ENCODE measurements around the gene MED7. TPM values are rescaled to one million over a fixed set of nuclear protein-coding genes. Genes with fewer than 3 reads are reported as not detected.
A peak's percentile ranks its signal among the peaks of the same experiment; 100 is the strongest.

The MED7 gene
- total and polyA plus RNA-seq, 4 experiments from 2014 or later = 13.6 to 20.3 (median 17.7) TPM

DNA sequence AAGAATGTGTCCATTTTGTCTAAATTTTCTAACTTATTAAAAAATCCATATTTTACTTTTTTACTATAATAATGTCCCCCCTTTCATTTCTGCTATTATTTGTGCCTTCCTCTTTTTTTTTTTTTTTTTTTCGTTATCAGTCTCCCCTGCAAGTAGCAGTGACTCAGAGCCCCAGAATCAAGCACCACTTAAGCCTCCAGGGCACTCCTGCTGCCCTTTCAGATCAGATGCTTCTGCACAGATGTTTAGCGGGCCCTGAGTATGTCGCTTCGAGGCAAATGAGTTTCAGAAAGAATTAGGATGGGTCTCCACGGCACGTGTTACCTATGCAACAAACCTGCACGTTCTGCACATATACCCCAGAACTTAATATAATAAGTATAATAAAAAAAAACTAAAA, 11.7 kb downstream of the MED7 start:
- Mint-ChIP-seq H3K27me3 (no peaks in the 10 kb centered on the region), H3K36me3 (peaks cover 0 to 4% of the 10 kb centered on the region in 2 donors), H3K4me1 (peaks cover 6 to 21% (median 9%) of the 10 kb centered on the region in 4 donors), H3K9me3 (no peaks in the 10 kb centered on the region), H3K27ac (no peak overlapping the region), H3K4me3 (no peak overlapping the region)
- H3K27me3 ChIP-seq (ENCODE audit: insufficient read depth, low read length) = no peaks in the 10 kb centered on the region
- CTCF ChIA-PET (ENCODE audit: partially characterized antibody) = interaction anchor here (0.7 to 2.9 kb wide), 9 partner anchors 11 to 1514 kb away, joined by 3 to 17 read pairs (median 4); partner anchors contain the start of genes HAVCR1 and MED7
- H3K27ac ChIP-seq (ENCODE audit: low read depth, low read length) = no peak overlapping the region
- no peak overlapping the region for H3K4me3 ChIP-seq (ENCODE audit: low read length in 2 of 2)
- H3K9me3 ChIP-seq (ENCODE audit: control insufficient read depth in 1 of 2, low read length in 2 of 2) = no peaks in the 10 kb centered on the region
- H3K36me3 ChIP-seq (ENCODE audit: insufficient read depth, low read length) = no peaks in the 10 kb centered on the region
- no peak for DNase-seq
- POLR2A ChIA-PET (ENCODE audit: partially characterized antibody) = interaction anchor here (0.6 to 0.7 kb wide), 2 partner anchors 561 to 1673 kb away, joined by 3 to 4 read pairs; no protein-coding TSS in a partner anchor
- no peaks in the 10 kb centered on the region for H3K4me1 ChIP-seq (ENCODE audit: insufficient read depth, low read length)
- intact Hi-C loops (cut with micrococcal nuclease) = loop anchor here (5.0 to 10.0 kb wide), 2 partner anchors 196 to 1429 kb away; no protein-coding TSS in a partner anchor

DNA sequence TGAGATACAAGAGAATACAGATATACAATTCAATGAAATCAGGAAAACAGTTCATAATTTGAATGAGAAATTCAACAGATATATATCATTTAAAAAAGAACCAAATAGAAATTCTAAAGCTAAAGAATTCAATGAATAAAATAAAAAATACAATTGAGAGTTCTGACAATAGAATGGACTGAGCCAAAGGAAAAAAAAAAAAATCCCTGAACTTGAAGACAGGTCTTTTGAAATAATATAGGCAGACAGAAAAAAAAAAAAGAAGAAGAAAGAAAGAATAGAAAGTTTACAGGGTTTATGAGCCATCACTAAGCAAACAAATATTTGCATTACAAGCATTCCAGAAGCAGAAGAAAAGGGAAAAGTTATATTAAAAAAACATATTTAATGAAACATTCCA, 21.0 kb downstream of the MED7 start:
- no peak for DNase-seq
- intact Hi-C loops (cut with micrococcal nuclease) = no loop called here
- H3K36me3 ChIP-seq (ENCODE audit: insufficient read depth, low read length) = no peaks in the 10 kb centered on the region
- H3K27me3 ChIP-seq (ENCODE audit: insufficient read depth, low read length) = no peaks in the 10 kb centered on the region
- H3K4me1 Mint-ChIP-seq = peaks cover under 1 to 5% (median 1%) of the 10 kb centered on the region in 4 donors
- ChIA-PET POLR2A (ENCODE audit: partially characterized antibody) (no interaction called here), CTCF (ENCODE audit: partially characterized antibody) (interaction anchor here (0.9 kb wide), 1 partner anchor 208 kb away, joined by 3 read pairs; no protein-coding TSS in a partner anchor)
- H3K27me3 Mint-ChIP-seq = no peaks in the 10 kb centered on the region
- no peaks in the 10 kb centered on the region for H3K4me1 ChIP-seq (ENCODE audit: insufficient read depth, low read length)
- no peak overlapping the region for H3K4me3 ChIP-seq (ENCODE audit: low read length in 2 of 2)
- no peak overlapping the region for H3K27ac ChIP-seq (ENCODE audit: low read depth, low read length)
- peaks cover 5 to 14% of the 10 kb centered on the region in 2 donors for H3K36me3 Mint-ChIP-seq
- no peaks in the 10 kb centered on the region for H3K9me3 ChIP-seq (ENCODE audit: control insufficient read depth in 1 of 2, low read length in 2 of 2)
- H3K4me3 Mint-ChIP-seq = no peak overlapping the region
- no peak overlapping the region for H3K27ac Mint-ChIP-seq
- peaks cover 0 to 28% (median 17%) of the 10 kb centered on the region in 8 donors for H3K9me3 Mint-ChIP-seq

DNA sequence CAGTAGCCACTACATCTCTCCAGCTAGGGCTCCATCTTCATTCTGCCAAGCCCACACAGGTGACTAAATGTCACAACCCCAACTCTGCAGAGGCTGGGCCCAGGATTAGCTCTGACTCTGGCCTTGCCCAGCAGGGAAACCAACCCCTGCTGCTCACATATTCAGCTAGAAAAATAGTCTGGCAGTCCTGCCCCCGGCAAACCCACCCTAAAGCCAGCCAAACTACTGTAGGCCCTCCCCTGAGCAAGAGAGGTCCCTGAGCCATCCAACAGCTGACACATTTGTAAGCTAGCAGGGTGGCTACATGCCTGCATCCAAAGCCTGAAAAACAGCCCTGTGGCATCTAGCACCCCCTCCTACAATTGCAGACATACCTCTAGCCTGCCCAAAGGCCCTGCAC, 22.6 kb downstream of the MED7 start:
- no peaks in the 10 kb centered on the region for H3K4me1 ChIP-seq (ENCODE audit: insufficient read depth, low read length)
- ChIA-PET CTCF (ENCODE audit: partially characterized antibody) (no interaction called here), POLR2A (ENCODE audit: partially characterized antibody) (no interaction called here)
- no peaks in the 10 kb centered on the region for H3K36me3 ChIP-seq (ENCODE audit: insufficient read depth, low read length)
- peaks cover 0 to 28% (median 17%) of the 10 kb centered on the region in 8 donors for H3K9me3 Mint-ChIP-seq
- intact Hi-C loops (cut with micrococcal nuclease) = no loop called here
- no peak overlapping the region for H3K27ac ChIP-seq (ENCODE audit: low read depth, low read length)
- H3K27ac Mint-ChIP-seq = no peak overlapping the region
- no peak for DNase-seq
- H3K4me3 Mint-ChIP-seq = no peak overlapping the region
- H3K9me3 ChIP-seq (ENCODE audit: control insufficient read depth in 1 of 2, low read length in 2 of 2) = no peaks in the 10 kb centered on the region
- no peak overlapping the region for H3K4me3 ChIP-seq (ENCODE audit: low read length in 2 of 2)
- H3K27me3 ChIP-seq (ENCODE audit: insufficient read depth, low read length) = no peaks in the 10 kb centered on the region
- peaks cover 5 to 14% of the 10 kb centered on the region in 2 donors for H3K36me3 Mint-ChIP-seq
- H3K27me3 Mint-ChIP-seq = no peaks in the 10 kb centered on the region
- peaks cover 4 to 10% (median 6%) of the 10 kb centered on the region in 4 donors for H3K4me1 Mint-ChIP-seq

DNA sequence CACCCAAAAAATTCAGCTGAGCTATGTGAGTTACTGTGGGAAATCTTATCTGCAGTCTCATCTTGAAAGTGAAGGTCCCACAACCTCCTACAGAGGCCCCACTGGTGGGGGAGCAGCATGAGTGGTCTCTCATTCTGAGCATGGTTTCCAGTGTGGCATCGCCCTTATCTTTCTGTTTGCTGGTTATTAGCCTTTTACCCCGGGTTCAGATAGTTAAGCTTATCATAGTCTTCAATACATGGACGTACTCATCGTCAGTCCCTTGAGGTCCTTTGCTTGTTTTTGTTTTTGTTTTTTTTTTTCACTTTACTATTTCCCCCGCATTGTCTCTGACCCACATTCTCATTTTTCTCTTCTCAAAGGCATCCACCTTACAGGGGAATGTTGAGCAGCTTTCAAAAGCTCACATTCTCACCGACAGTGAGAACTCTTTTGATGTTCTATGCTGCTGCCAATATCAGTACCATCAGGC, 26.1 kb downstream of the MED7 start:
- Mint-ChIP-seq H3K36me3 (peaks cover 4% of the 10 kb centered on the region in 2 donors), H3K27ac (peak overlapping the region in 4 of 7 donors; percentile 29 to 70 (median 64)), H3K9me3 (peaks cover 0 to 9% (median 5%) of the 10 kb centered on the region in 8 donors), H3K4me1 (peaks cover 6 to 10% (median 7%) of the 10 kb centered on the region in 4 donors), H3K27me3 (no peaks in the 10 kb centered on the region), H3K4me3 (peak overlapping the region in 1 of 8 donors; percentile 40)
- Histone ChIP-seq H3K27me3 (ENCODE audit: insufficient read depth, low read length) (no peaks in the 10 kb centered on the region), H3K4me1 (ENCODE audit: insufficient read depth, low read length) (no peaks in the 10 kb centered on the region), H3K4me3 (ENCODE audit: low read length in 2 of 2) (no peak overlapping the region), H3K27ac (ENCODE audit: low read depth, low read length) (no peak overlapping the region), H3K9me3 (ENCODE audit: control insufficient read depth in 1 of 2, low read length in 2 of 2) (no peaks in the 10 kb centered on the region), H3K36me3 (ENCODE audit: insufficient read depth, low read length) (no peaks in the 10 kb centered on the region)
- DNase-seq = no peak
- ChIA-PET POLR2A (ENCODE audit: partially characterized antibody) (interaction anchor here (1.4 kb wide), 1 partner anchor 26 kb away, joined by 4 read pairs; the partner anchor contains the start of gene MED7), CTCF (ENCODE audit: partially characterized antibody) (interaction anchor here (1.0 to 2.0 kb wide), 2 partner anchors 9 to 15 kb away, joined by 3 to 6 read pairs; no protein-coding TSS in a partner anchor)
- intact Hi-C loops (cut with micrococcal nuclease) = no loop called here

DNA sequence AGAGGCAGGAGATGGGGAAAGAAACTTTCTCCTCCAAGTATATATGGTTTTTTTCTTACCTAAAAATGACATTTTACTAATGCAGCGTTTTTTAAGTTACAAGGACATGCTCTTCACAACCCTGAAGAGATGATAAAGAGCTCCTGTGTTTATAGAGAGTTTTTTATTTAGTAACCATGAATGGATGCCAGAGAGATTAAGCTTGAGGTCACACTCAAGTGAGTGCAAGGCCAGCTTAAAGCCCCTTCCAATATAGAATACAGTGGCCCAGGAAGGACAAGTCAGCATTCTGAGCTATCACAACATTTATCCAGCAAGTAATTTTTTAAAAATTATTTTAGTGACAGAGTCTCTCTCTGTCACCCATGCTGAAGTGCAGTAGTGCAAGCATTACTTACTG, 27.2 kb downstream of the MED7 start:
- H3K27ac Mint-ChIP-seq = peak overlapping the region in 1 of 7 donors; percentile 46
- intact Hi-C loops (cut with micrococcal nuclease) = no loop called here

DNA sequence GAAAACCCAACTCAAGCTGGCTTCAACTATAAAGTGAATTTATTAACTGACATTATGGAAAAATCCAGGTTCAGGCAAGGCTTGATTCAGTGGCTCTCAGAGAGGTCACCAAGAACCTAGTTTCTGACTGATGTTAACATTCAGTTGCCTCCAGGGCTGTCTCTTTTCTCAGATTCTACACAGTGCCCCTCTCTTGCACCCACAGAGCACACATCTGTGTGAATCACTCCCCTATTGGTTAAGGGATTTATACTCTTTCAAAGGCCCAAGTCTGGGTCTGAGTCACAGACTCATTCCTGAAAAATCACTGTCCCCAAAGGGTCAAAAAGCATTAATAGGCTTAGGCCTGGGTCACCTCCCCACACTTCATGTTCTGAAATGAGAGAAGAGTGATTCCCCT, 27.7 kb downstream of the MED7 start:
- no peaks in the 10 kb centered on the region for H3K27me3 Mint-ChIP-seq
- intact Hi-C loops (cut with micrococcal nuclease) = no loop called here
- no peak for DNase-seq
- no peaks in the 10 kb centered on the region for H3K9me3 Mint-ChIP-seq
- Histone ChIP-seq H3K4me3 (ENCODE audit: low read length in 2 of 2) (no peak overlapping the region), H3K4me1 (ENCODE audit: insufficient read depth, low read length) (peaks cover under 1% of the 10 kb centered on the region), H3K27ac (ENCODE audit: low read depth, low read length) (no peak overlapping the region), H3K36me3 (ENCODE audit: insufficient read depth, low read length) (no peaks in the 10 kb centered on the region), H3K27me3 (ENCODE audit: insufficient read depth, low read length) (no peaks in the 10 kb centered on the region), H3K9me3 (ENCODE audit: control insufficient read depth in 1 of 2, low read length in 2 of 2) (no peaks in the 10 kb centered on the region)
- H3K4me3 Mint-ChIP-seq = no peak overlapping the region
- H3K4me1 Mint-ChIP-seq = peaks cover 8 to 17% (median 13%) of the 10 kb centered on the region in 4 donors
- H3K27ac Mint-ChIP-seq = peak overlapping the region in 1 of 7 donors; percentile 46
- H3K36me3 Mint-ChIP-seq = no peaks in the 10 kb centered on the region
- ChIA-PET CTCF (ENCODE audit: partially characterized antibody) (interaction anchor here (2.0 kb wide), 1 partner anchor 17 kb away, joined by 6 read pairs; no protein-coding TSS in a partner anchor), POLR2A (ENCODE audit: partially characterized antibody) (interaction anchor here (1.4 kb wide), 1 partner anchor 27 kb away, joined by 4 read pairs; the partner anchor contains the start of gene MED7)

More for the DNA sequence above, 27.2 kb downstream of the MED7 start:
- Mint-ChIP-seq H3K36me3 (no peaks in the 10 kb centered on the region), H3K9me3 (no peaks in the 10 kb centered on the region), H3K4me3 (no peak overlapping the region), H3K27me3 (no peaks in the 10 kb centered on the region), H3K4me1 (peaks cover 8 to 14% (median 10%) of the 10 kb centered on the region in 4 donors)
- Histone ChIP-seq H3K36me3 (ENCODE audit: insufficient read depth, low read length) (no peaks in the 10 kb centered on the region), H3K4me1 (ENCODE audit: insufficient read depth, low read length) (no peaks in the 10 kb centered on the region), H3K27ac (ENCODE audit: low read depth, low read length) (no peak overlapping the region), H3K9me3 (ENCODE audit: control insufficient read depth in 1 of 2, low read length in 2 of 2) (no peaks in the 10 kb centered on the region), H3K4me3 (ENCODE audit: low read length in 2 of 2) (no peak overlapping the region), H3K27me3 (ENCODE audit: insufficient read depth, low read length) (no peaks in the 10 kb centered on the region)
- DNase-seq = no peak
- POLR2A ChIA-PET (ENCODE audit: partially characterized antibody) = interaction anchor here (1.4 kb wide), 1 partner anchor 27 kb away, joined by 4 read pairs; the partner anchor contains the start of gene MED7
- CTCF ChIA-PET (ENCODE audit: partially characterized antibody) = interaction anchor here (1.0 to 2.0 kb wide), 2 partner anchors 8 to 16 kb away, joined by 3 to 6 read pairs; no protein-coding TSS in a partner anchor

DNA sequence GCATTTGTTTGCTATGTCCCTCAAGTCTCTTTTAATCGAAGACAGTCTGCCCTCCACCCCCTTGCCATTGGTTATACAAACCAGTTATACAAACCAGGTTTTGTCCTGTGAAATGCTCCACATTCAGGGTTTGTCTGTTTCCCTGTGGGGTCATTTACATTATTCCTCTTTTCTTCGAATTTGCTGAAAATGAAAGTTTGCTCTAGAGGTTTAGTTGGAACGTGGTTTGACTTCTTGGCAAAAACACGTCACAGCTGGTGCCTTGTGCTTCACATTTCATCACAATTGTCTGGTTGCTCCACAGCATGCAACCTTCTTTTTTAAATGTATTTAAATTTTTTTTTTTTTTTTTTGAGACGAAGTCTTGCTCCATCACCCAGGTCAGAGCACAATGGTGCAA, 29.7 kb downstream of the MED7 start:
- intact Hi-C loops (cut with micrococcal nuclease) = no loop called here
- Mint-ChIP-seq H3K4me3 (no peak overlapping the region), H3K27ac (no peak overlapping the region), H3K4me1 (peaks cover 23 to 36% (median 29%) of the 10 kb centered on the region in 4 donors), H3K36me3 (no peaks in the 10 kb centered on the region), H3K9me3 (no peaks in the 10 kb centered on the region), H3K27me3 (no peaks in the 10 kb centered on the region)
- no peak overlapping the region for H3K27ac ChIP-seq (ENCODE audit: low read depth, low read length)
- no peaks in the 10 kb centered on the region for H3K27me3 ChIP-seq (ENCODE audit: insufficient read depth, low read length)
- no peak overlapping the region for H3K4me3 ChIP-seq (ENCODE audit: low read length in 2 of 2)
- H3K36me3 ChIP-seq (ENCODE audit: insufficient read depth, low read length) = no peaks in the 10 kb centered on the region
- POLR2A ChIA-PET (ENCODE audit: partially characterized antibody) = no interaction called here
- DNase-seq = no peak
- peaks cover 20% of the 10 kb centered on the region for H3K4me1 ChIP-seq (ENCODE audit: insufficient read depth, low read length)
- CTCF ChIA-PET (ENCODE audit: partially characterized antibody) = no interaction called here
- H3K9me3 ChIP-seq (ENCODE audit: control insufficient read depth in 1 of 2, low read length in 2 of 2) = no peaks in the 10 kb centered on the region
